ENCODE measurements around the gene NR4A3.

DNA sequence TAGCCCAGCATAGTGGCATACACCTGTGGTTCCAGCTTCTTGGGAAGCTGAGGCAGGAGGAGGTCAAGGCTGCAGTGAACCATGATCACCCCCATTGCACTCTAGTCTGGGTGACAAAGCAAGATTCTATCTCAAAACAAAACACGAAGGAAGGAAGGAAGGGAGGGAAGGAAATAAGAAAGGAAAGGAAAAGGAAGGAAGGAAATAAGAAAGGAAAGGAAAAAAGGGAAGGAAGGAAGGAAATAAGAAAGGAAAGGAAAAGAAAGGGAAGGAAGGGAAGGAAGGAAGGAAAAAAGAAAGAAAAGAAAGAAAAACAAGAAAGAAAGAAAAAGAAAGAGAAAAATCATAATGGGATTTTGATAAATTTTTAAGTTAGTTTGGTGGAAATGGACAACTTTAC is 81.7 kb downstream of the NR4A3 start:
- TF ChIP-seq, protein P1, sequence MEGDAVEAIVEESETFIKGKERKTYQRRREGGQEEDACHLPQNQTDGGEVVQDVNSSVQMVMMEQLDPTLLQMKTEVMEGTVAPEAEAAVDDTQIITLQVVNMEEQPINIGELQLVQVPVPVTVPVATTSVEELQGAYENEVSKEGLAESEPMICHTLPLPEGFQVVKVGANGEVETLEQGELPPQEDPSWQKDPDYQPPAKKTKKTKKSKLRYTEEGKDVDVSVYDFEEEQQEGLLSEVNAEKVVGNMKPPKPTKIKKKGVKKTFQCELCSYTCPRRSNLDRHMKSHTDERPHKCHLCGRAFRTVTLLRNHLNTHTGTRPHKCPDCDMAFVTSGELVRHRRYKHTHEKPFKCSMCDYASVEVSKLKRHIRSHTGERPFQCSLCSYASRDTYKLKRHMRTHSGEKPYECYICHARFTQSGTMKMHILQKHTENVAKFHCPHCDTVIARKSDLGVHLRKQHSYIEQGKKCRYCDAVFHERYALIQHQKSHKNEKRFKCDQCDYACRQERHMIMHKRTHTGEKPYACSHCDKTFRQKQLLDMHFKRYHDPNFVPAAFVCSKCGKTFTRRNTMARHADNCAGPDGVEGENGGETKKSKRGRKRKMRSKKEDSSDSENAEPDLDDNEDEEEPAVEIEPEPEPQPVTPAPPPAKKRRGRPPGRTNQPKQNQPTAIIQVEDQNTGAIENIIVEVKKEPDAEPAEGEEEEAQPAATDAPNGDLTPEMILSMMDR (IDR thresholded peaks at IDR 0.05; ENCODE audit: borderline replicate concordance, extremely low read depth, low read length, poor library complexity, severe bottlenecking): no peak
- TF ChIP-seq EZH2 (IDR thresholded peaks at IDR 0.05; ENCODE audit: borderline replicate concordance, low read depth, low read length, severe bottlenecking): no peak

Data from DND-41 (cell line).